PC-3 (cell line): ENCODE data around the gene EIF4G1. TPM values are rescaled to one million over a fixed set of nuclear protein-coding genes. Genes with fewer than 3 reads are reported as not detected.

ENCODE experiments used
- ATAC-seq: fragments of 200-7000 bp; cut with Tn5 transposase; 2 replicates; pipeline ENCODE4 v1.9.1; 2020; ENCODE audit warnings: mild to moderate bottlenecking, moderate library complexity
- BruUV-seq: library from RNA; stranded (reverse); fragments of 400-500 nt; replicated peaks from 2 replicates; lab custom pipeline; 2021; lab: Mats Ljungman, UMichigan
- CTCF ChIA-PET: fragments of 300-600 bp; sonication (Branson Sonifier 250); formaldehyde crosslinking; loops from one replicate; lab custom pipeline; 2022; ENCODE audit warnings: antibody characterized with exemption; lab: Charles Lee
- POLR2A ChIA-PET: fragments of 300-600 bp; sonication (Branson Sonifier 250); formaldehyde crosslinking; loops from one replicate; lab custom pipeline; 2022; ENCODE audit warnings: antibody characterized with exemption; ENCODE audit not compliant: unreplicated experiment; lab: Charles Lee
- DNase-seq: peaks from one replicate; pipeline ENCODE4 v3.0.0-alpha.2; 2015
- H2AFZ ChIP-seq: fragments of 300-600 bp; sonication (generic); 2 replicates; pipeline ENCODE4 v1.6.0; 2016; ENCODE audit warnings: antibody characterized with exemption, low read length
- H3F3A ChIP-seq: fragments of 300-600 bp; sonication (generic); one replicate; pipeline ENCODE4 v1.6.0; 2017; ENCODE audit warnings: antibody characterized with exemption, low read length, control low read depth, mild to moderate bottlenecking; ENCODE audit not compliant: unreplicated experiment
- H3K27ac ChIP-seq: fragments of 300-600 bp; sonication (generic); 2 replicates; pipeline ENCODE4 v1.5.1; 2016; ENCODE audit warnings: mild to moderate bottlenecking, low read length
- H3K27me3 ChIP-seq: fragments of 300-600 bp; sonication (generic); 2 replicates; pipeline ENCODE4 v1.6.1; 2016; ENCODE audit warnings: low read length, mixed read lengths
- H3K36me3 ChIP-seq: fragments of 300-600 bp; sonication (generic); 2 replicates; pipeline ENCODE4 v1.6.1; 2016; ENCODE audit warnings: low read depth, mixed run types, low read length, mixed read lengths
- H3K4me1 ChIP-seq: fragments of 300-600 bp; sonication (generic); 2 replicates; pipeline ENCODE4 v1.5.1; 2016; ENCODE audit warnings: low read length; ENCODE audit not compliant: insufficient read depth
- H3K4me2 ChIP-seq: fragments of 300-600 bp; sonication (generic); 2 replicates; pipeline ENCODE4 v1.6.0; 2016; ENCODE audit warnings: low read length
- H3K4me3 ChIP-seq: fragments of 300-600 bp; sonication (generic); 2 replicates; pipeline ENCODE4 v1.5.1; 2016; ENCODE audit warnings: mild to moderate bottlenecking, low read length, mixed read lengths
- H3K79me2 ChIP-seq: fragments of 300-600 bp; sonication (generic); 2 replicates; pipeline ENCODE4 v1.6.1; 2017; ENCODE audit warnings: low read length, mixed read lengths
- H3K9ac ChIP-seq: fragments of 300-600 bp; sonication (generic); 2 replicates; pipeline ENCODE4 v1.6.0; 2016; ENCODE audit warnings: mild to moderate bottlenecking, low read length
- H3K9me2 ChIP-seq: fragments of 300-600 bp; sonication (generic); replicated peaks from 2 replicates; pipeline ENCODE4 v1.6.1; 2016; ENCODE audit warnings: mixed run types, low read length, mixed read lengths
- H3K9me3 ChIP-seq: fragments of 300-600 bp; sonication (generic); 2 replicates; pipeline ENCODE4 v1.6.1; 2016; ENCODE audit warnings: low read length, mixed read lengths
- H4K20me1 ChIP-seq: fragments of 300-600 bp; sonication (generic); 2 replicates; pipeline ENCODE4 v1.6.1; 2016; ENCODE audit warnings: low read length, mixed read lengths
- CTCF ChIP-seq: fragments of 300-600 bp; sonication (generic); conservative IDR thresholded peaks from 2 replicates; pipeline ENCODE4 v1.5.1; 2017; ENCODE audit warnings: antibody characterized with exemption, low read depth, mild to moderate bottlenecking, low read length
- EZH2 ChIP-seq: fragments of 300-600 bp; sonication (generic); IDR thresholded peaks from one replicate; pipeline ENCODE4 v1.6.1; 2017; ENCODE audit warnings: antibody characterized with exemption, mild to moderate bottlenecking, low read length; ENCODE audit not compliant: unreplicated experiment
- EZH2phosphoT487 ChIP-seq: fragments of 300-600 bp; sonication (generic); IDR thresholded peaks from 2 replicates; pipeline ENCODE4 v1.6.1; 2018; ENCODE audit warnings: mild to moderate bottlenecking, antibody characterized with exemption, low read length, borderline replicate concordance
- intact Hi-C: fragments of 100-400 bp; cut with micrococcal nuclease; formaldehyde crosslinking; loops from 2 replicates; pipeline ENCODE4 v1.9.0; 2023
- total RNA-seq: library from RNA; depleted of rRNA; stranded (reverse); fragments of >200 nt; gene quantifications from 2 replicates; pipeline ENCODE4 v1.2.3, GENCODE V29; 2014

EIF4G1 gene
- total RNA-seq, 1 experiment from 2014 or later, result 463 TPM

DNA sequence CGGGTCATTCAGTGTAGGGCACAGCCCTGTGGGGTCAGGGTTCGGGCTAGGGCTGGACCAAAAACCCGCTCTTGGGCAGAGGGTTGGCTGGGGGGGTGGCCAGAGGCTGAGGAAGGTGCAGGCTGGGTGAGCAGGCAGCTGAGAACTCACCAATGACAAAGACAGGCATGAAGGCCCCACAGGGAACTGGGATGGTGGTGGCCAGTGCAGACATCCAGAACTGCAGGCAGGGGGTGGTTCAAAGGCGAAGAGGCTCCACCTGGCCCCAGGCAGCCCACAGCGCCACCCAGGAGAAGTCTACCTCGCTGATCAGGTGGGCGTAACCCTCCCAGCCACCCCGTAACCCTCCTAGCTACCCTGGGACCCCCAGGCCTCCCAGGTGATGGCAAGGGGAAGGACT is 40.3 kb downstream of the EIF4G1 start:
- H3K4me2 ChIP-seq, result no peak overlapping the region
- H3K9ac ChIP-seq, result no peak overlapping the region
- peaks cover 9% of the 10 kb centered on the region; the same call in 1 of the 2 replicates for H3K36me3 ChIP-seq
- DNase-seq (no peak), ATAC-seq (peak; percentile 16)
- ChIA-PET CTCF (no interaction called here), POLR2A (no interaction called here)
- H3F3A ChIP-seq, result no peaks in the 10 kb centered on the region
- TF ChIP-seq EZH2phosphoT487 (no peak), CTCF (no peak), EZH2 (no peak)
- no peak overlapping the region for H3K27ac ChIP-seq
- no peaks in the 10 kb centered on the region for H3K4me1 ChIP-seq
- no peaks in the 10 kb centered on the region for H4K20me1 ChIP-seq
- no peak overlapping the region for H3K4me3 ChIP-seq
- H2AFZ ChIP-seq, result no peak overlapping the region
- H3K9me3 ChIP-seq, result no peaks in the 10 kb centered on the region
- no TSS peak for BruUV-seq
- H3K9me2 ChIP-seq, result no peaks in the 10 kb centered on the region
- H3K27me3 ChIP-seq, result no peaks in the 10 kb centered on the region
- intact Hi-C loops, result no loop called here
- no peaks in the 10 kb centered on the region for H3K79me2 ChIP-seq

DNA sequence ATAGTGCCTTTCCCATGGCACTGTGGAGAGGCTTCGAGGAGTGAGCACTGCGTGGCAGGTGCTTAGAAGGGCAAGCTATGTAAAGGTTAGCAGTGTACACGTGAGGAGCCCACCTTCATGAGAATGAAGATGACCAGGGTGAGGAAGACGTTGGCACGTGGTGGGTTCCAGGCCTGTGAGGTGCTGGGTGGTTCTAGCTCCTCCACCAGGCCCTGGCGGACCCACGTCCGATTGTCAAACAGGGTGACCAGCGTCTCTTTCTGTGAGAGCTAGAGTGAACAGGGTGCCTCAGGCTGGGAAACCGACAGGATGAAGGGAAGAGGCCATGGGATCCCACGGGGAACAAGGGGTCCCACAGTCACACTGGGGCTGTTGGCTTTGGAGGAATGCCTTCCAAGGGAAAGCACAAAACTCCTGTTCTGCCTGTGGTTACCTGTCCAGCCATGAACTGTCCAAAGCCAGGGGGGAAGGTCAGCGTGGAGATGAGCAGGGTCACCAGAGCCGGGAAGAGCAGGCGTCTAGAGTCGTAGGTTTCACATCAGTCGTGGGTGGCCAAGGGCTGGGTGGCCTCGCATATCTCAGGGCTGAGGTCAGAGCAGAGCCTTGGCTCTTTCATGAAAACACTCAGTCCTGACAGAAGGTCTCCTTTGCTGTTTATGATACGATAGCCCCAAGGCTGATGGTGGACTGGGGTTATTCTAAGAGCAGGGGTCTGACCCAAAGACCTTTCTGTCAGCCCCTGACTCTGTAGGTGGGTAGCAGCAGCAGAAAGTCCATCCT is 41.0 kb downstream of the EIF4G1 start:
- no peak for TF ChIP-seq EZH2phosphoT487
- TF ChIP-seq EZH2, result no peak
- TF ChIP-seq CTCF, result no peak
- Histone ChIP-seq H3K79me2 (peaks cover 5% of the 10 kb centered on the region), H3K4me2 (no peak overlapping the region), H3K36me3 (peaks cover 9% of the 10 kb centered on the region; the same call in 1 of the 2 replicates), H3K9ac (no peak overlapping the region), H3K9me3 (no peaks in the 10 kb centered on the region), H3F3A (no peaks in the 10 kb centered on the region), H3K9me2 (no peaks in the 10 kb centered on the region), H3K4me1 (peaks cover 5% of the 10 kb centered on the region), H3K4me3 (no peak overlapping the region), H2AFZ (no peak overlapping the region), H4K20me1 (no peaks in the 10 kb centered on the region), H3K27ac (no peak overlapping the region), H3K27me3 (no peaks in the 10 kb centered on the region)
- BruUV-seq, result no TSS peak
- ChIA-PET CTCF (no interaction called here), POLR2A (no interaction called here)
- intact Hi-C loops, result no loop called here
- no peak for DNase-seq
- ATAC-seq, result no peak
